Heart left ventricle (tissue), 13 donors: ENCODE data around the gene PTPRM.

Experiments used
- CTCF ChIP-seq, 12 donors: fragments of 200-600 bp; sonication (generic) in 4 of 12; IDR thresholded peaks; one replicate each; pipeline versions ENCODE4 v1.5.0 to v1.8.0; 2018 to 2022; ENCODE audit warnings: antibody characterized with exemption in 12 of 12, mild to moderate bottlenecking in 5 of 12
- POLR2A ChIP-seq, 2 donors: fragments of 450-650 bp; IDR thresholded peaks; one replicate each; pipeline ENCODE4 v1.6.1; 2017; ENCODE audit warnings: antibody characterized with exemption in 2 of 2, mild to moderate bottlenecking in 2 of 2, moderate library complexity in 2 of 2
- donor health status: ischemic (EF 13 %, LVEDD 7.1; RV severe dilation, severe dysfunction).
- donor health status: DM: no; HTN: yes; CAD: no.
- donor health status: DM: no; HTN: no; CAD: no.
- donor health status: ischemic (EF 25% LVEDD 6.9; RV normal size, moderate dysfunction).
- donor health status: ischemic (EF 25% LVEDD 5.7; RV mildly dilated, moderate dysfunction).
- donor health status: ischemic (EF 35%, LVEDD 5.7; RV mildly dilated, moderate dysfunction).
- donor health status: nonischemic (EF 11% LVEDD 7.7; RV severe dilation, severe dysfunction).
- donor health status: DM: yes; HTN: yes; CAD: no.
- donor health status: PGD.
- donor health status: ischemic (EF 29% LVEDD 5.4; RV normal size, mild dysfunction).
- donor health status: nonischemic (EF 23%, LVEDD 6.1; RV moderate dilation, normal function).

- TF ChIP-seq CTCF (IDR thresholded peaks at IDR 0.05) (no peak), POLR2A (IDR thresholded peaks at IDR 0.05) (no peak)
These were observed 78.6 kb downstream of the PTPRM start for GRCh38 chr18:7645756-7646155.
